B cell (primary cell): ENCODE data around the gene CHD2. TPM values are rescaled to one million over a fixed set of nuclear protein-coding genes. Genes with fewer than 3 reads are reported as not detected.
A peak's percentile ranks its signal among the peaks of the same experiment; 100 is the strongest.

Experiments
- ATAC-seq: fragments of 200-7000 bp; cut with Tn5 transposase; one replicate; pipeline ENCODE4 v1.10.0; 2021; ENCODE audit warnings: low read depth, mild to moderate bottlenecking, moderate number of reproducible peaks, moderate library complexity
- CTCF ChIA-PET: fragments of 350-600 bp; sonication (Branson Sonifier 250); formaldehyde crosslinking; loops from one replicate; lab custom pipeline; 2021; ENCODE audit warnings: antibody characterized with exemption, inconsistent platforms; lab: Charles Lee
- POLR2A ChIA-PET: fragments of 350-600 bp; sonication (Branson Sonifier 250); formaldehyde crosslinking; loops from one replicate; lab custom pipeline; 2021; ENCODE audit warnings: antibody characterized with exemption; lab: Charles Lee
- DNase-seq: peaks from one replicate; pipeline ENCODE4 v3.0.0; 2013
- H2AFZ ChIP-seq: 2 replicates; pipeline ENCODE4 v1.6.1; 2012; ENCODE audit warnings: mild to moderate bottlenecking, low read depth, low read length; ENCODE audit not compliant: insufficient read depth, poor library complexity, severe bottlenecking
- H3K27ac ChIP-seq, 2 donors: 1 replicate in 1 of 2; 2 replicates in 1 of 2; pipeline ENCODE4 v1.5.1; 2012 to 2013; ENCODE audit warnings: low read length in 2 of 2, mild to moderate bottlenecking in 2 of 2, moderate library complexity in 1 of 2
- H3K27me3 ChIP-seq, 4 experiments: fragments of 200-600 bp in 1 of 4; sonication (generic) in 1 of 4; replicated peaks in 1 of 4; 1 replicate in 2 of 4; 2 replicates in 2 of 4; pipeline versions ENCODE4 v1.6.1 to v1.7.0; 2013 to 2016; ENCODE audit warnings: low read length in 3 of 4, mild to moderate bottlenecking in 2 of 4, mixed read lengths in 1 of 4, moderate library complexity in 1 of 4; ENCODE audit not compliant: insufficient read depth in 4 of 4, control insufficient read depth in 3 of 4; ENCODE audit errors: control extremely low read depth in 1 of 4
- H3K36me3 ChIP-seq, 2 experiments: replicated peaks in 1 of 2; 1 replicate in 1 of 2; 2 replicates in 1 of 2; pipeline versions ENCODE4 v1.6.1 to v1.7.1; 2013; ENCODE audit warnings: low read length in 1 of 2; ENCODE audit not compliant: insufficient read depth in 2 of 2, control insufficient read depth in 1 of 2; ENCODE audit errors: control extremely low read depth in 1 of 2, extremely low read depth in 1 of 2
- H3K4me1 ChIP-seq, 2 donors: fragments of 200-600 bp in 1 of 2; sonication (generic) in 1 of 2; 1 replicate in 1 of 2; 2 replicates in 1 of 2; pipeline versions ENCODE4 v1.5.1 to v1.6.1; 2013 to 2017; ENCODE audit warnings: low read length in 2 of 2; ENCODE audit not compliant: control insufficient read depth in 2 of 2, insufficient read depth in 2 of 2
- H3K4me2 ChIP-seq: replicated peaks from 2 replicates; pipeline ENCODE3; 2012; ENCODE audit warnings: mild to moderate bottlenecking, low read depth, low read length; ENCODE audit not compliant: poor library complexity, severe bottlenecking
- H3K4me3 ChIP-seq, 5 experiments: fragments of 200-600 bp in 1 of 5; sonication (generic) in 1 of 5; 1 replicate in 3 of 5; 2 replicates in 2 of 5; pipeline versions ENCODE4 v1.5.1 to v1.7.0; 2011 to 2016; ENCODE audit warnings: low read length in 4 of 5, mild to moderate bottlenecking in 4 of 5, low read depth in 2 of 5, control low read depth in 1 of 5, moderate library complexity in 1 of 5; ENCODE audit not compliant: insufficient read depth in 1 of 5; ENCODE audit errors: control extremely low read depth in 1 of 5, extremely low read depth in 1 of 5
- H3K79me2 ChIP-seq: fragments of 200-600 bp; sonication (generic); one replicate; pipeline ENCODE4 v1.6.0; 2016; ENCODE audit warnings: low read length; ENCODE audit not compliant: control insufficient read depth, insufficient read depth
- H3K9ac ChIP-seq: fragments of 200-600 bp; sonication (generic); 2 replicates; pipeline ENCODE4 v1.6.1; 2017; ENCODE audit warnings: mild to moderate bottlenecking, low read length, moderate library complexity
- H3K9me3 ChIP-seq, 3 donors: one replicate each; pipeline versions ENCODE4 v1.6.1 to v1.7.1; 2013; ENCODE audit warnings: low read length in 2 of 3; ENCODE audit not compliant: control insufficient read depth in 2 of 3, insufficient read depth in 1 of 3; ENCODE audit errors: control extremely low read depth in 1 of 3
- H4K20me1 ChIP-seq: 2 replicates; pipeline ENCODE4 v1.6.0; 2012; ENCODE audit warnings: mild to moderate bottlenecking, low read length; ENCODE audit not compliant: insufficient read depth, control insufficient read depth, poor library complexity, severe bottlenecking
- H3K27ac Mint-ChIP-seq: one replicate; pipeline ENCODE4 v1.8.0; 2021; ENCODE audit warnings: mixed read lengths
- H3K27me3 Mint-ChIP-seq: one replicate; pipeline ENCODE4 v1.8.0; 2021; ENCODE audit warnings: mixed read lengths
- H3K4me1 Mint-ChIP-seq: one replicate; pipeline ENCODE4 v1.8.0; 2021; ENCODE audit warnings: mixed read lengths
- H3K4me3 Mint-ChIP-seq: one replicate; pipeline ENCODE4 v1.8.0; 2021; ENCODE audit warnings: mixed read lengths
- H3K9me3 Mint-ChIP-seq: one replicate; pipeline ENCODE4 v1.8.0; 2022; ENCODE audit warnings: mixed read lengths; ENCODE audit not compliant: insufficient read depth
- CTCF ChIP-seq: fragments of 200-600 bp; IDR thresholded peaks from one replicate; pipeline ENCODE4 v1.8.0; 2022; ENCODE audit warnings: antibody characterized with exemption, mild to moderate bottlenecking
- EZH2 ChIP-seq: IDR thresholded peaks from 2 replicates; pipeline ENCODE4 v1.6.1; 2012; ENCODE audit warnings: borderline replicate concordance, low read depth, mild to moderate bottlenecking, moderate library complexity, low read length; ENCODE audit not compliant: insufficient read depth, poor library complexity, severe bottlenecking
- WGBS: methylation state at CpG from one replicate; pipeline ENCODE4 v1.1.5; 2013; ENCODE audit warnings: missing lambda C conversion rate; ENCODE audit not compliant: insufficient coverage; 5-methylcytosine and 5-hydroxymethylcytosine counted together
- intact Hi-C: fragments of 100-400 bp; cut with micrococcal nuclease; formaldehyde crosslinking; loops from one replicate; pipeline ENCODE4 v1.10.0; 2022
- polyA plus RNA-seq: library from polyadenylated mRNA; depleted of rRNA; stranded (reverse); fragments of >200 nt; gene quantifications from 2 replicates; pipeline ENCODE4 v1.2.3, GENCODE V29; 2012
- total RNA-seq, 2 donors: library from RNA; stranded (reverse); fragments of 120-200 nt in 1 of 2; gene quantifications; 1 replicate in 1 of 2; 2 replicates in 1 of 2; pipeline versions ENCODE4 v1.2.3 to v1.2.4, GENCODE V29; 2013 to 2022

Gene CHD2
- total and polyA plus RNA-seq, 2 donors (not counting 1 experiment from before 2014, with no cell fraction given), result 86.9 to 353 TPM

GRCh38 chr15:92933831-92934230 is 33.7 kb downstream of the CHD2 start:
- H3K9me3 ChIP-seq, result no peaks in the 10 kb centered on the region
- intact Hi-C loops, result no loop called here
- no peak overlapping the region for H2AFZ ChIP-seq
- ChIA-PET POLR2A (no interaction called here), CTCF (interaction anchor here (12.0 kb wide), 1 partner anchor 137 kb away, joined by 81 read pairs; no protein-coding TSS in a partner anchor)
- ATAC-seq, result no peak
- peaks cover 84% of the 10 kb centered on the region for H3K79me2 ChIP-seq
- H3K4me2 ChIP-seq, result no peak overlapping the region
- peaks cover 0 to 5% of the 10 kb centered on the region in 2 donors for H3K4me1 ChIP-seq
- WGBS, result no CpG with 5 or more reads among the region's 1 CpG
- DNase-seq, result no peak
- Mint-ChIP-seq H3K9me3 (no peaks in the 10 kb centered on the region), H3K4me1 (peaks cover 13% of the 10 kb centered on the region), H3K4me3 (no peak overlapping the region), H3K27ac (peak overlapping the region; percentile 15), H3K27me3 (no peaks in the 10 kb centered on the region)
- no peak overlapping the region for H3K4me3 ChIP-seq
- TF ChIP-seq EZH2, result no peak
- TF ChIP-seq CTCF, result no peak
- peak overlapping the region in 1 of 2 donors; percentile 42 for H3K27ac ChIP-seq
- H3K27me3 ChIP-seq, result no peaks in the 10 kb centered on the region
- H3K9ac ChIP-seq, result no peak overlapping the region
- peaks cover 3% of the 10 kb centered on the region for H4K20me1 ChIP-seq
- H3K36me3 ChIP-seq, result peaks cover 22 to 87% of the 10 kb centered on the region in 2 experiments

- H3K27ac ChIP-seq, result peak overlapping the region in 1 of 2 donors; percentile 30
- DNase-seq (no peak), ATAC-seq (no peak)
- Mint-ChIP-seq H3K27me3 (no peaks in the 10 kb centered on the region), H3K27ac (no peak overlapping the region), H3K4me3 (no peak overlapping the region), H3K4me1 (peaks cover 13% of the 10 kb centered on the region), H3K9me3 (no peaks in the 10 kb centered on the region)
- H4K20me1 ChIP-seq, result peaks cover 5% of the 10 kb centered on the region
- ChIA-PET CTCF (interaction anchor here (12.0 kb wide), 1 partner anchor 138 kb away, joined by 81 read pairs; no protein-coding TSS in a partner anchor), POLR2A (no interaction called here)
- H3K79me2 ChIP-seq, result peaks cover 88% of the 10 kb centered on the region
- H3K27me3 ChIP-seq, result no peaks in the 10 kb centered on the region
- intact Hi-C loops, result no loop called here
- no peaks in the 10 kb centered on the region for H3K9me3 ChIP-seq
- no peak overlapping the region for H3K4me2 ChIP-seq
- 100% methylated on average over 2 of the region's 6 CpGs for WGBS
- no peak overlapping the region for H2AFZ ChIP-seq
- peaks cover 22 to 87% of the 10 kb centered on the region in 2 experiments for H3K36me3 ChIP-seq
- TF ChIP-seq CTCF, result no peak
- no peak for TF ChIP-seq EZH2
- no peak overlapping the region for H3K4me3 ChIP-seq
- H3K9ac ChIP-seq, result no peak overlapping the region
- peaks cover 0 to 5% of the 10 kb centered on the region in 2 donors for H3K4me1 ChIP-seq
Observed at GRCh38 chr15:92934716-92935115, 34.6 kb downstream of the CHD2 start.
